Neural progenitor cell (in vitro differentiated cells): ENCODE data around the gene GOLGA1. TPM values are rescaled to one million over a fixed set of nuclear protein-coding genes. Genes with fewer than 3 reads are reported as not detected.

Source experiments
- DNase-seq: peaks from one replicate; pipeline ENCODE4 v3.0.0-alpha.2; 2016; ENCODE audit warnings: low spot score
- H2AFZ ChIP-seq: fragments of 200-600 bp; sonication (generic); replicated peaks from 2 replicates; pipeline ENCODE4 v1.6.1; 2016; ENCODE audit warnings: antibody characterized with exemption
- H3F3A ChIP-seq: fragments of 200-600 bp; sonication (generic); 2 replicates; pipeline ENCODE4 v1.6.1; 2016; ENCODE audit warnings: antibody characterized with exemption, low read depth
- H3K27ac ChIP-seq: fragments of 200-600 bp; sonication (generic); 2 replicates; pipeline ENCODE4 v1.5.1; 2016; ENCODE audit warnings: mild to moderate bottlenecking
- H3K27me3 ChIP-seq: fragments of 200-600 bp; sonication (generic); 2 replicates; pipeline ENCODE4 v1.6.1; 2016; ENCODE audit warnings: mild to moderate bottlenecking, moderate library complexity
- H3K36me3 ChIP-seq: fragments of 200-600 bp; sonication (generic); 2 replicates; pipeline ENCODE4 v1.5.1; 2016
- H3K4me1 ChIP-seq: fragments of 200-600 bp; sonication (generic); 2 replicates; pipeline ENCODE4 v1.6.1; 2016; ENCODE audit warnings: mixed run types
- H3K4me2 ChIP-seq: fragments of 200-600 bp; sonication (generic); 2 replicates; pipeline ENCODE4 v1.6.1; 2016
- H3K4me3 ChIP-seq: fragments of 200-600 bp; sonication (generic); 2 replicates; pipeline ENCODE4 v1.5.1; 2016
- H3K79me2 ChIP-seq: fragments of 200-600 bp; sonication (generic); 2 replicates; pipeline ENCODE4 v1.6.1; 2016; ENCODE audit warnings: low read depth
- H3K9ac ChIP-seq: fragments of 200-600 bp; sonication (generic); 2 replicates; pipeline ENCODE4 v1.6.1; 2016
- H3K9me3 ChIP-seq: fragments of 200-600 bp; sonication (generic); 2 replicates; pipeline ENCODE4 v1.5.1; 2016; ENCODE audit warnings: low read depth
- H4K20me1 ChIP-seq: fragments of 200-600 bp; sonication (generic); 2 replicates; pipeline ENCODE4 v1.6.1; 2016; ENCODE audit warnings: low read depth
- H3K27ac Mint-ChIP-seq: 3 replicates; pipeline ENCODE4 v1.8.0; 2021; ENCODE audit warnings: mixed read lengths
- H3K27me3 Mint-ChIP-seq: 2 replicates; pipeline ENCODE4 v1.8.0; 2022; ENCODE audit warnings: low read depth, mild to moderate bottlenecking, inconsistent platforms, moderate library complexity, mixed read lengths; ENCODE audit not compliant: insufficient read depth
- H3K36me3 Mint-ChIP-seq: 3 replicates; pipeline ENCODE4 v1.8.0; 2021; ENCODE audit warnings: mixed read lengths
- H3K4me1 Mint-ChIP-seq: 3 replicates; pipeline ENCODE4 v1.8.0; 2021; ENCODE audit warnings: mixed read lengths
- H3K4me3 Mint-ChIP-seq: 3 replicates; pipeline ENCODE4 v1.8.0; 2021; ENCODE audit warnings: mild to moderate bottlenecking, moderate library complexity, mixed read lengths
- H3K9me3 Mint-ChIP-seq: 3 replicates; pipeline ENCODE4 v1.8.0; 2020; ENCODE audit warnings: mixed read lengths
- CTCF ChIP-seq: fragments of 200-600 bp; sonication (generic); IDR thresholded peaks from 2 replicates; pipeline ENCODE4 v1.5.1; 2017; ENCODE audit warnings: antibody characterized with exemption, mild to moderate bottlenecking
- EZH2 ChIP-seq: fragments of 200-600 bp; sonication (generic); IDR thresholded peaks from 2 replicates; pipeline ENCODE4 v1.6.1; 2017; ENCODE audit warnings: antibody characterized with exemption, mild to moderate bottlenecking, moderate library complexity
- EZH2phosphoT487 ChIP-seq: fragments of 200-600 bp; sonication (generic); IDR thresholded peaks from 2 replicates; pipeline ENCODE4 v1.6.1; 2017; ENCODE audit warnings: antibody characterized with exemption
- total RNA-seq: library from RNA; depleted of rRNA; stranded (reverse); fragments of >200 nt; gene quantifications from 2 replicates; pipeline ENCODE4 v1.2.3, GENCODE V29; 2015; ENCODE audit warnings: low replicate concordance

GOLGA1 gene
- total RNA-seq = 9.5 and 17.8 TPM in 2 replicates

GRCh38 chr9:124940894-124941678 is at the start of gene GOLGA1:
GOLGA1 (minus strand) TSS chr9:124941083; CDS start chr9:124938711, 2,372 bp downstream.
- TF ChIP-seq EZH2phosphoT487 = no peak
- TF ChIP-seq EZH2 = no peak
- TF ChIP-seq CTCF = no peak
- Histone ChIP-seq H3K79me2 (peaks cover 3% of the 10 kb centered on the region), H3K4me1 (peaks cover 4% of the 10 kb centered on the region), H3K4me2 (peak within 1 kb of the TSS; percentile 96), H3K27me3 (no peaks in the 10 kb centered on the region), H3K36me3 (no peaks in the 10 kb centered on the region), H3K9ac (peak within 1 kb of the TSS; percentile 82), H2AFZ (peak within 1 kb of the TSS; percentile 89), H3K9me3 (no peaks in the 10 kb centered on the region), H3K27ac (peak within 1 kb of the TSS; percentile 90), H3F3A (peaks cover 35% of the 10 kb centered on the region), H4K20me1 (no peaks in the 10 kb centered on the region), H3K4me3 (peak within 1 kb of the TSS; percentile 78)
- Mint-ChIP-seq H3K27ac (peak within 1 kb of the TSS; percentile 95), H3K9me3 (no peaks in the 10 kb centered on the region), H3K4me1 (peaks cover 15% of the 10 kb centered on the region), H3K27me3 (no peaks in the 10 kb centered on the region), H3K36me3 (no peaks in the 10 kb centered on the region), H3K4me3 (peak within 1 kb of the TSS; percentile 95)
- DNase-seq = peak; percentile 99

- H3F3A ChIP-seq = peaks cover 7% of the 10 kb centered on the region
- H3K36me3 ChIP-seq = no peaks in the 10 kb centered on the region
- H3K4me1 ChIP-seq = no peaks in the 10 kb centered on the region
- H3K9me3 Mint-ChIP-seq = no peaks in the 10 kb centered on the region
- H3K27me3 Mint-ChIP-seq = no peaks in the 10 kb centered on the region
- no peaks in the 10 kb centered on the region for H3K27me3 ChIP-seq
- H3K27ac Mint-ChIP-seq = no peak overlapping the region
- H3K4me3 ChIP-seq = no peak overlapping the region
- no peak overlapping the region for H3K9ac ChIP-seq
- no peak overlapping the region for H3K4me3 Mint-ChIP-seq
- no peaks in the 10 kb centered on the region for H3K79me2 ChIP-seq
- no peak overlapping the region for H3K27ac ChIP-seq
- H4K20me1 ChIP-seq = no peaks in the 10 kb centered on the region
- no peak overlapping the region for H2AFZ ChIP-seq
- no peak overlapping the region for H3K4me2 ChIP-seq
- peaks cover 1% of the 10 kb centered on the region for H3K36me3 Mint-ChIP-seq
- no peaks in the 10 kb centered on the region for H3K4me1 Mint-ChIP-seq
- DNase-seq = no peak
- TF ChIP-seq CTCF = no peak
- TF ChIP-seq EZH2phosphoT487 = no peak
- no peak for TF ChIP-seq EZH2
- H3K9me3 ChIP-seq = no peaks in the 10 kb centered on the region
Observed at GRCh38 chr9:124983698-124984097, 42.8 kb upstream of the GOLGA1 start.

GRCh38 chr9:124980431-124980830 is 39.5 kb upstream of the GOLGA1 start:
- no peak for DNase-seq
- Histone ChIP-seq H3K4me1 (no peaks in the 10 kb centered on the region), H3K9me3 (no peaks in the 10 kb centered on the region), H3K79me2 (no peaks in the 10 kb centered on the region), H3K4me3 (no peak overlapping the region), H3K4me2 (no peak overlapping the region), H3K36me3 (no peaks in the 10 kb centered on the region), H3K9ac (no peak overlapping the region), H3F3A (peaks cover 7% of the 10 kb centered on the region), H4K20me1 (no peaks in the 10 kb centered on the region), H3K27me3 (no peaks in the 10 kb centered on the region), H3K27ac (no peak overlapping the region), H2AFZ (no peak overlapping the region)
- H3K4me3 Mint-ChIP-seq = no peak overlapping the region
- H3K27me3 Mint-ChIP-seq = no peaks in the 10 kb centered on the region
- TF ChIP-seq EZH2 = no peak
- TF ChIP-seq EZH2phosphoT487 = no peak
- no peak for TF ChIP-seq CTCF
- no peaks in the 10 kb centered on the region for H3K4me1 Mint-ChIP-seq
- H3K9me3 Mint-ChIP-seq = no peaks in the 10 kb centered on the region
- peaks cover 1% of the 10 kb centered on the region for H3K36me3 Mint-ChIP-seq
- no peak overlapping the region for H3K27ac Mint-ChIP-seq
